ENCODE results near the gene IRX6. TPM values are rescaled to one million over a fixed set of nuclear protein-coding genes. Genes with fewer than 3 reads are reported as not detected.

IRX6 gene
- total and polyA plus RNA-seq, 2 of the 8 experiments (the other 6 are each of a cell fraction or from before 2014, with no cell fraction given), result 0.61 TPM; not detected in 1

- TF ChIP-seq CHD7 (IDR thresholded peaks at IDR 0.05; ENCODE audit: insufficient replicate concordance, low read length), result no peak
- TF ChIP-seq CBX8 (IDR thresholded peaks at IDR 0.05; ENCODE audit: borderline replicate concordance, low read depth, low read length), result no peak
- no peak for TF ChIP-seq SIRT6 (IDR thresholded peaks at IDR 0.05; ENCODE audit: low read length)
- TF ChIP-seq KDM1A (IDR thresholded peaks at IDR 0.05; ENCODE audit: borderline replicate concordance, low read length), result no peak
- TF ChIP-seq TAF7 (optimal IDR thresholded peaks at IDR 0.05; ENCODE audit: borderline replicate concordance, low read depth, low read length), result no peak
- TF ChIP-seq SUZ12 (IDR thresholded peaks at IDR 0.05; ENCODE audit: low read length), result peak; percentile 94; the same call in 1 of the 2 replicates
- no peak for TF ChIP-seq NANOG (IDR thresholded peaks at IDR 0.05; ENCODE audit: insufficient read depth, low read depth, low read length, poor library complexity, severe bottlenecking)
These were observed 7.0 kb downstream of the IRX6 start (continued) for GRCh38 chr16:55330781-55331647.
